Lower leg skin (tissue), 4 donors: Measurements from ENCODE around the gene PGM5. TPM values are rescaled to one million over a fixed set of nuclear protein-coding genes. Genes with fewer than 3 reads are reported as not detected.

Experiments used
- DNase-seq, 2 donors: peaks; one replicate each; pipeline ENCODE4 v3.0.0-alpha.2; 2019; ENCODE audit warnings: low spot score in 2 of 2
- H3K4me3 ChIP-seq: fragments of 200-600 bp; sonication (generic); 2 replicates; pipeline ENCODE4 v1.5.1; 2017; ENCODE audit warnings: mild to moderate bottlenecking, low read depth; ENCODE audit not compliant: poor library complexity, severe bottlenecking
- CTCF ChIP-seq, 3 donors: fragments of 450-650 bp; IDR thresholded peaks; one replicate each; pipeline ENCODE4 v1.5.1; 2016; ENCODE audit warnings: antibody characterized with exemption in 3 of 3, mild to moderate bottlenecking in 3 of 3, moderate library complexity in 2 of 3
- POLR2A ChIP-seq, 2 donors: fragments of 450-650 bp; IDR thresholded peaks; one replicate each; pipeline ENCODE4 v1.6.1; 2016 to 2017; ENCODE audit warnings: antibody characterized with exemption in 2 of 2, mild to moderate bottlenecking in 1 of 2, moderate library complexity in 1 of 2
- WGBS, 2 donors: methylation state at CpG; one replicate each; pipeline ENCODE4 v1.1.5; 2018; 5-methylcytosine and 5-hydroxymethylcytosine counted together
- intact Hi-C: fragments of 100-400 bp; cut with DNase I; formaldehyde crosslinking; loops from one replicate; pipeline ENCODE4 v1.15.0; 2023; ENCODE audit warnings: low total_unique reads
- total RNA-seq, 4 donors: library from RNA; depleted of rRNA; stranded (reverse); fragments of >200 nt; gene quantifications; one replicate each; pipeline ENCODE4 v1.1.0, GENCODE V29; 2016

PGM5 gene
- total RNA-seq, 4 donors from 2014 or later: 7.3 to 16.8 (median 8.7) TPM

- H3K4me3 ChIP-seq: no peak overlapping the region
- no peak for TF ChIP-seq POLR2A (IDR thresholded peaks at IDR 0.05)
- no peak for TF ChIP-seq CTCF (IDR thresholded peaks at IDR 0.05)
- intact Hi-C loops: no loop called here
- no peak for DNase-seq
- WGBS, 2 donors: 66 to 73% methylated on average over 3 of the region's 3 CpGs
Measured at GRCh38 chr9:68493958-68494577, 137.7 kb downstream of the PGM5 start.

GRCh38 chr9:68495247-68495646 lies 138.8 kb downstream of the PGM5 start:
- TF ChIP-seq POLR2A (IDR thresholded peaks at IDR 0.05) (no peak), CTCF (IDR thresholded peaks at IDR 0.05) (no peak)
- DNase-seq: no peak
- H3K4me3 ChIP-seq: no peak overlapping the region
- intact Hi-C loops: no loop called here
- WGBS, 2 donors: 47 to 51% methylated on average over 1 of the region's 1 CpG

GRCh38 chr9:68496356-68496755 lies 139.9 kb downstream of the PGM5 start:
- intact Hi-C loops: no loop called here
- H3K4me3 ChIP-seq: no peak overlapping the region
- DNase-seq: no peak
- TF ChIP-seq POLR2A (IDR thresholded peaks at IDR 0.05): no peak

GRCh38 chr9:68497629-68498028 lies 141.2 kb downstream of the PGM5 start:
- no peak for DNase-seq
- no peak for TF ChIP-seq CTCF (IDR thresholded peaks at IDR 0.05)
- TF ChIP-seq POLR2A (IDR thresholded peaks at IDR 0.05): no peak
- intact Hi-C loops: no loop called here
- WGBS, 2 donors: 92 to 93% methylated on average over 1 of the region's 1 CpG
- no peak overlapping the region for H3K4me3 ChIP-seq

GRCh38 chr9:68498816-68499215 lies 142.4 kb downstream of the PGM5 start:
- no peak for DNase-seq
- TF ChIP-seq CTCF (IDR thresholded peaks at IDR 0.05) (no peak), POLR2A (IDR thresholded peaks at IDR 0.05) (no peak)
- intact Hi-C loops: no loop called here
- 79 to 80% methylated on average over 2 of the region's 2 CpGs for WGBS, 2 donors
- no peak overlapping the region for H3K4me3 ChIP-seq

- no peak overlapping the region for H3K4me3 ChIP-seq
- TF ChIP-seq CTCF (IDR thresholded peaks at IDR 0.05): no peak
- no peak for TF ChIP-seq POLR2A (IDR thresholded peaks at IDR 0.05)
- 60 to 66% methylated on average over 9 of the region's 9 CpGs for WGBS, 2 donors
- no peak for DNase-seq
- intact Hi-C loops: no loop called here
Measured at GRCh38 chr9:68500457-68501381, 144.3 kb downstream of the PGM5 start.
